Mucosa of descending colon (tissue), 3 donors: ENCODE data around the gene GALNT10. TPM values are rescaled to one million over a fixed set of nuclear protein-coding genes. Genes with fewer than 3 reads are reported as not detected.

Experiments used
- ATAC-seq: fragments of 200-7000 bp; cut with Tn5 transposase; one replicate; pipeline ENCODE4 v1.9.1; 2020; ENCODE audit warnings: mild to moderate bottlenecking, moderate library complexity
- DNase-seq, 3 donors: peaks; one replicate each; pipeline ENCODE4 v3.0.0-alpha.2; 2020
- H3K36me3 ChIP-seq: fragments of 200-600 bp; one replicate; pipeline ENCODE4 v1.8.0; 2021; ENCODE audit warnings: low read depth, mild to moderate bottlenecking
- H3K4me1 ChIP-seq: fragments of 200-600 bp; one replicate; pipeline ENCODE4 v1.8.0; 2021; ENCODE audit warnings: low read depth, mild to moderate bottlenecking
- H3K4me3 ChIP-seq: fragments of 200-600 bp; one replicate; pipeline ENCODE4 v1.8.0; 2021; ENCODE audit warnings: mild to moderate bottlenecking
- H3K9me3 ChIP-seq: fragments of 200-600 bp; one replicate; pipeline ENCODE4 v1.8.0; 2021; ENCODE audit warnings: mild to moderate bottlenecking
- intact Hi-C, 2 donors: fragments of 100-400 bp; cut with DNase I in 1 of 2; cut with micrococcal nuclease in 1 of 2; formaldehyde crosslinking; loops; one replicate each; pipeline versions ENCODE4 v1.11.0 to v1.11.1; 2022; cut with DNase I, micrococcal nuclease
- total RNA-seq, 3 donors: library from RNA; stranded (reverse); fragmentation: NEBNext Ultra II Directional in 2 of 3; extraction: Animal tissue kit (Norgen Biotek cat#: 25700) in 2 of 3; gene quantifications; one replicate each; pipeline versions ENCODE4 v1.2.1 to v1.2.4, GENCODE V29; 2021 to 2023
- TF ChIP-seq, protein P1 (sequence below): fragments of 200-600 bp; IDR thresholded peaks from one replicate; pipeline ENCODE4 v1.8.0; 2022; ENCODE audit warnings: antibody characterized with exemption, mild to moderate bottlenecking
- donor health status: DM: no; HTN: no; CAD: no; lungs with moderate emphysema.
- donor health status: DM: no; HTN: no; CAD: no.
- donor health status: DM: no; HTN: yes; CAD: no.

Gene GALNT10
- total RNA-seq, 3 donors from 2014 or later: 38.5 to 51.5 (median 41.4) TPM

GRCh38 chr5:154403234-154403633, 212.7 kb downstream of the GALNT10 start:
- Histone ChIP-seq H3K4me3 (no peak overlapping the region), H3K9me3 (no peaks in the 10 kb centered on the region), H3K36me3 (no peaks in the 10 kb centered on the region), H3K4me1 (peaks cover 8% of the 10 kb centered on the region)
- intact Hi-C loops: loop anchor here (10.0 kb wide), 2 partner anchors 218 to 328 kb away; no protein-coding TSS in a partner anchor
- TF ChIP-seq, protein P1, sequence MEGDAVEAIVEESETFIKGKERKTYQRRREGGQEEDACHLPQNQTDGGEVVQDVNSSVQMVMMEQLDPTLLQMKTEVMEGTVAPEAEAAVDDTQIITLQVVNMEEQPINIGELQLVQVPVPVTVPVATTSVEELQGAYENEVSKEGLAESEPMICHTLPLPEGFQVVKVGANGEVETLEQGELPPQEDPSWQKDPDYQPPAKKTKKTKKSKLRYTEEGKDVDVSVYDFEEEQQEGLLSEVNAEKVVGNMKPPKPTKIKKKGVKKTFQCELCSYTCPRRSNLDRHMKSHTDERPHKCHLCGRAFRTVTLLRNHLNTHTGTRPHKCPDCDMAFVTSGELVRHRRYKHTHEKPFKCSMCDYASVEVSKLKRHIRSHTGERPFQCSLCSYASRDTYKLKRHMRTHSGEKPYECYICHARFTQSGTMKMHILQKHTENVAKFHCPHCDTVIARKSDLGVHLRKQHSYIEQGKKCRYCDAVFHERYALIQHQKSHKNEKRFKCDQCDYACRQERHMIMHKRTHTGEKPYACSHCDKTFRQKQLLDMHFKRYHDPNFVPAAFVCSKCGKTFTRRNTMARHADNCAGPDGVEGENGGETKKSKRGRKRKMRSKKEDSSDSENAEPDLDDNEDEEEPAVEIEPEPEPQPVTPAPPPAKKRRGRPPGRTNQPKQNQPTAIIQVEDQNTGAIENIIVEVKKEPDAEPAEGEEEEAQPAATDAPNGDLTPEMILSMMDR: no peak
- DNase-seq (no peak), ATAC-seq (no peak)

- DNase-seq: no peak
- H3K36me3 ChIP-seq: no peaks in the 10 kb centered on the region
- H3K4me3 ChIP-seq: no peak overlapping the region
- no peak for ATAC-seq
- TF ChIP-seq, protein P1: no peak
- no peaks in the 10 kb centered on the region for H3K9me3 ChIP-seq
- intact Hi-C loops: loop anchor here (10.0 kb wide), 2 partner anchors 219 to 329 kb away; no protein-coding TSS in a partner anchor
- H3K4me1 ChIP-seq: peaks cover 8% of the 10 kb centered on the region
Observed at GRCh38 chr5:154403776-154404387, 213.3 kb downstream of the GALNT10 start.

- intact Hi-C loops: loop anchor here (5.0 to 10.0 kb wide), 3 partner anchors 220 to 333 kb away; no protein-coding TSS in a partner anchor
- peak; percentile 97 for ATAC-seq
- Histone ChIP-seq H3K4me1 (peaks cover 8% of the 10 kb centered on the region), H3K9me3 (no peaks in the 10 kb centered on the region), H3K36me3 (no peaks in the 10 kb centered on the region), H3K4me3 (no peak overlapping the region)
- TF ChIP-seq, protein P1: peak; percentile 76
- DNase-seq: peak; percentile 79 to 82 (median 82)
Observed at GRCh38 chr5:154405078-154405792, 214.7 kb downstream of the GALNT10 start.

- H3K4me1 ChIP-seq: peaks cover 8% of the 10 kb centered on the region
- peak; percentile 55 for ATAC-seq
- no peak for DNase-seq
- TF ChIP-seq, protein P1: no peak
- no peak overlapping the region for H3K4me3 ChIP-seq
- intact Hi-C loops: loop anchor here (5.0 to 10.0 kb wide), 3 partner anchors 221 to 334 kb away; no protein-coding TSS in a partner anchor
- no peaks in the 10 kb centered on the region for H3K9me3 ChIP-seq
- H3K36me3 ChIP-seq: no peaks in the 10 kb centered on the region
Observed at GRCh38 chr5:154406231-154406630, 215.7 kb downstream of the GALNT10 start.

DNA sequence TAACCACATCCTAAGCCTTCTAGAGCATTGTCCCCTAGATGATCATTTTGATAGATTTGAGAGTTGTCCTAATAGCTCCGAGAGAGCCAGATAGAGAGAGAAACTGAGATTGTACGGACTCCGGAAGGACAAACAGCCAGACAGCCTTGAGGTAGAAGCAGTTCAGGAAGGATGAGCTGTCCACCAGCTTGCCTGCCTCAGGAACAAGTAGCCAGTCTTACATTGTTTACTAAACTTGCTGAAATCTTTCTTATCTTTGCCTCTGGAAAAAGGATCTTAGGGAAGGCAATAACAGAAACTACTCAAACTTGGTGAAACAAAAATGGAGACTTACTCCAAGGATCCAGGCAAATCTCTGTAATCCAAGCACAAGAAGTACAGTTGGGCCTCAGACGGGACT, 216.3 kb downstream of the GALNT10 start:
- H3K4me3 ChIP-seq: no peak overlapping the region
- no peaks in the 10 kb centered on the region for H3K9me3 ChIP-seq
- TF ChIP-seq, protein P1: no peak
- H3K4me1 ChIP-seq: peaks cover 8% of the 10 kb centered on the region
- intact Hi-C loops: loop anchor here (5.0 to 10.0 kb wide), 3 partner anchors 222 to 335 kb away; no protein-coding TSS in a partner anchor
- no peak for DNase-seq
- H3K36me3 ChIP-seq: no peaks in the 10 kb centered on the region
- ATAC-seq: no peak
